Aorta (tissue), 5 donors: Measurements from ENCODE around the gene SLC6A17. TPM values are rescaled to one million over a fixed set of nuclear protein-coding genes. Genes with fewer than 3 reads are reported as not detected.

Experiments
- ATAC-seq: fragments of 200-7000 bp; cut with Tn5 transposase; one replicate; pipeline ENCODE4 v1.9.1; 2022; ENCODE audit warnings: moderate library complexity; ENCODE audit not compliant: low FRiP score
- DNase-seq, 2 donors: peaks; one replicate each; pipeline ENCODE4 v3.0.0-alpha.2; 2020
- H3K27ac ChIP-seq, 2 donors: one replicate each; pipeline ENCODE4 v1.5.1; 2013; ENCODE audit warnings: low read length in 2 of 2, mild to moderate bottlenecking in 2 of 2, moderate library complexity in 2 of 2, control low read depth in 1 of 2, inconsistent platforms in 1 of 2, low read depth in 1 of 2
- H3K27me3 ChIP-seq, 2 donors: one replicate each; pipeline ENCODE4 v1.6.1; 2013; ENCODE audit warnings: control low read depth in 1 of 2, low read length in 1 of 2, mild to moderate bottlenecking in 1 of 2, moderate library complexity in 1 of 2; ENCODE audit not compliant: insufficient read depth in 2 of 2, control insufficient read depth in 1 of 2
- H3K36me3 ChIP-seq, 2 donors: one replicate each; pipeline ENCODE4 v1.6.1; 2013; ENCODE audit warnings: control low read depth in 1 of 2, low read length in 1 of 2, mild to moderate bottlenecking in 1 of 2; ENCODE audit not compliant: insufficient read depth in 2 of 2, control insufficient read depth in 1 of 2
- H3K4me1 ChIP-seq, 2 donors: one replicate each; pipeline ENCODE4 v1.6.1; 2013; ENCODE audit warnings: low read length in 2 of 2, control low read depth in 1 of 2, mild to moderate bottlenecking in 1 of 2, moderate library complexity in 1 of 2; ENCODE audit not compliant: insufficient read depth in 2 of 2, control insufficient read depth in 1 of 2
- H3K4me3 ChIP-seq, 2 donors: one replicate each; pipeline ENCODE4 v1.5.1; 2013; ENCODE audit warnings: low read length in 2 of 2, control low read depth in 1 of 2, mild to moderate bottlenecking in 1 of 2
- H3K9me3 ChIP-seq: one replicate; pipeline ENCODE4 v1.6.1; 2013; ENCODE audit warnings: mild to moderate bottlenecking, low read length; ENCODE audit not compliant: control insufficient read depth
- WGBS, 2 donors: extraction: QIAGEN DNeasy Blood & Tissue Kit; methylation state at CpG; one replicate each; pipeline ENCODE4 v1.1.7; 2013; 5-methylcytosine and 5-hydroxymethylcytosine counted together
- intact Hi-C, 2 donors: fragments of 100-400 bp; cut with DNase I; formaldehyde crosslinking; loops; one replicate each; pipeline versions ENCODE4 v1.14.2 to v1.15.0; 2022
- polyA plus RNA-seq, 2 donors: library from polyadenylated mRNA; stranded (reverse); fragments of 200-250 nt; gene quantifications; one replicate each; pipeline ENCODE4 v1.2.3, GENCODE V29; 2013
- total RNA-seq, 2 donors: library from RNA; stranded (reverse); fragmentation: NEBNext Ultra II Directional; extraction: Animal tissue kit (Norgen Biotek cat#: 25700); gene quantifications; one replicate each; pipeline ENCODE4 v1.2.1, GENCODE V29; 2021
- donor health status: healthy with polysubstance abuse.
- donor health status: Bipolar disorder and iron deficiency.
- donor health status: DM: no; HTN: no; CAD: no.
- donor health status: DM: no; HTN: no; CAD: no.
- donor health status: DM: yes; HTN: yes; CAD: no.

SLC6A17 gene
- total and polyA plus RNA-seq, 4 donors, result 0.18 to 0.49 (median 0.21) TPM; not detected in 1

GRCh38 chr1:110174961-110175360, 24.7 kb downstream of the SLC6A17 start:
- H3K27me3 ChIP-seq, result no peaks in the 10 kb centered on the region
- H3K36me3 ChIP-seq, result no peaks in the 10 kb centered on the region
- no peak for ATAC-seq
- no peak overlapping the region for H3K27ac ChIP-seq
- intact Hi-C loops, result no loop called here
- H3K9me3 ChIP-seq, result no peaks in the 10 kb centered on the region
- H3K4me1 ChIP-seq, result no peaks in the 10 kb centered on the region
- WGBS, 2 donors, result 77 to 84% methylated on average over 2 of the region's 2 CpGs
- DNase-seq, result no peak
- no peak overlapping the region for H3K4me3 ChIP-seq

- H3K27ac ChIP-seq, result no peak overlapping the region
- no peaks in the 10 kb centered on the region for H3K36me3 ChIP-seq
- H3K27me3 ChIP-seq, result no peaks in the 10 kb centered on the region
- intact Hi-C loops, result no loop called here
- H3K4me3 ChIP-seq, result no peak overlapping the region
- DNase-seq, result no peak
- no peaks in the 10 kb centered on the region for H3K4me1 ChIP-seq
- WGBS, 2 donors, result 59 to 63% methylated on average over 9 of the region's 9 CpGs
- H3K9me3 ChIP-seq, result no peaks in the 10 kb centered on the region
- ATAC-seq, result peak; percentile 26
Measured at GRCh38 chr1:110176299-110176956, 26.1 kb downstream of the SLC6A17 start.

GRCh38 chr1:110177775-110178174, 27.5 kb downstream of the SLC6A17 start:
- Histone ChIP-seq H3K4me1 (no peaks in the 10 kb centered on the region), H3K27ac (no peak overlapping the region), H3K27me3 (no peaks in the 10 kb centered on the region), H3K36me3 (no peaks in the 10 kb centered on the region), H3K9me3 (no peaks in the 10 kb centered on the region), H3K4me3 (no peak overlapping the region)
- 78 to 81% methylated on average over 4 of the region's 4 CpGs for WGBS, 2 donors
- ATAC-seq (no peak), DNase-seq (no peak)
- intact Hi-C loops, result no loop called here

- 94% methylated on average over 12 of the region's 12 CpGs for WGBS, 2 donors
Measured at GRCh38 chr1:110183642-110184167, 33.4 kb downstream of the SLC6A17 start.

GRCh38 chr1:110184446-110184845, 34.2 kb downstream of the SLC6A17 start:
- WGBS, 2 donors, result 73 to 78% methylated on average over 5 of the region's 5 CpGs
- intact Hi-C loops, result no loop called here
- ATAC-seq (no peak), DNase-seq (no peak)
- H3K27ac ChIP-seq, result no peak overlapping the region
- no peaks in the 10 kb centered on the region for H3K9me3 ChIP-seq
- no peaks in the 10 kb centered on the region for H3K27me3 ChIP-seq
- no peak overlapping the region for H3K4me3 ChIP-seq
- H3K36me3 ChIP-seq, result no peaks in the 10 kb centered on the region
- H3K4me1 ChIP-seq, result peaks cover 0 to 4% of the 10 kb centered on the region in 2 donors

More at GRCh38 chr1:110183642-110184167, 33.4 kb downstream of the SLC6A17 start:
- peaks cover 0 to 2% of the 10 kb centered on the region in 2 donors for H3K4me1 ChIP-seq
- H3K9me3 ChIP-seq, result no peaks in the 10 kb centered on the region
- ATAC-seq, result no peak
- no peak overlapping the region for H3K27ac ChIP-seq
- intact Hi-C loops, result no loop called here
- no peaks in the 10 kb centered on the region for H3K36me3 ChIP-seq
- no peak for DNase-seq
- H3K4me3 ChIP-seq, result no peak overlapping the region
- no peaks in the 10 kb centered on the region for H3K27me3 ChIP-seq

- Histone ChIP-seq H3K4me1 (peaks cover 0 to 4% of the 10 kb centered on the region in 2 donors), H3K27me3 (no peaks in the 10 kb centered on the region), H3K4me3 (no peak overlapping the region), H3K36me3 (no peaks in the 10 kb centered on the region), H3K9me3 (no peaks in the 10 kb centered on the region), H3K27ac (no peak overlapping the region)
- ATAC-seq, result no peak
- 88 to 89% methylated on average over 10 of the region's 10 CpGs for WGBS, 2 donors
- no peak for DNase-seq
- intact Hi-C loops, result no loop called here
Measured at GRCh38 chr1:110185181-110185580, 34.9 kb downstream of the SLC6A17 start.

- no peak for ATAC-seq
Measured at GRCh38 chr1:110186558-110186957, 36.3 kb downstream of the SLC6A17 start.

GRCh38 chr1:110187139-110187890, 37.0 kb downstream of the SLC6A17 start:
- Histone ChIP-seq H3K27me3 (no peaks in the 10 kb centered on the region), H3K9me3 (no peaks in the 10 kb centered on the region), H3K36me3 (no peaks in the 10 kb centered on the region), H3K4me3 (peak overlapping the region; percentile 11 to 37), H3K4me1 (peaks cover 0 to 4% of the 10 kb centered on the region in 2 donors), H3K27ac (peak overlapping the region; percentile 73 to 93)
- WGBS, 2 donors, result 6 to 9% methylated on average over 10 of the region's 10 CpGs
- DNase-seq, result peak; percentile 74 to 84
- ATAC-seq, result peak; percentile 83
- intact Hi-C loops, result no loop called here

More at GRCh38 chr1:110186558-110186957, 36.3 kb downstream of the SLC6A17 start:
- DNase-seq, result no peak
- Histone ChIP-seq H3K27me3 (no peaks in the 10 kb centered on the region), H3K27ac (peak overlapping the region; percentile 72 to 93), H3K4me1 (peaks cover 0 to 4% of the 10 kb centered on the region in 2 donors), H3K36me3 (no peaks in the 10 kb centered on the region), H3K4me3 (peak overlapping the region; percentile 11 to 37), H3K9me3 (no peaks in the 10 kb centered on the region)
- 3 to 8% methylated on average over 5 of the region's 5 CpGs for WGBS, 2 donors
- intact Hi-C loops, result no loop called here
